MCF 10A (cell line): ENCODE data around the gene DUSP23. TPM values are rescaled to one million over a fixed set of nuclear protein-coding genes. Genes with fewer than 3 reads are reported as not detected.

ENCODE experiments used
- Bru-seq: library from RNA; stranded (reverse); fragments of 400-500 nt; gene quantifications from one replicate; lab custom pipeline; 2021; lab: Mats Ljungman, UMichigan
- BruChase-seq, 2 experiments: library from RNA; stranded (reverse); fragments of 400-500 nt; gene quantifications; one replicate each; lab custom pipeline; 2021; lab: Mats Ljungman, UMichigan
- BruUV-seq: library from RNA; stranded (reverse); fragments of 400-500 nt; replicated peaks from 2 replicates; lab custom pipeline; 2021; lab: Mats Ljungman, UMichigan
- CTCF ChIA-PET: fragments of 300-600 bp; sonication (Branson Sonifier 250); formaldehyde crosslinking; extraction: SDS; loops from one replicate; lab custom pipeline; 2021; ENCODE audit warnings: antibody characterized with exemption, inconsistent platforms; lab: Yijun Ruan, JAX
- POLR2A ChIA-PET: fragments of 300-600, 350-650 bp; sonication (Branson Sonifier 250); formaldehyde crosslinking; extraction: SDS; loops from one replicate; lab custom pipeline; 2020; ENCODE audit warnings: antibody characterized with exemption, inconsistent platforms; lab: Yijun Ruan, JAX
- DNase-seq: peaks from one replicate; pipeline ENCODE4 v3.0.0-alpha.2; 2018; ENCODE audit not compliant: unreplicated experiment
- H3K27ac Mint-ChIP-seq: one replicate; pipeline ENCODE4 v1.8.0; 2022; ENCODE audit warnings: mild to moderate bottlenecking, low read depth, mixed read lengths; ENCODE audit not compliant: unreplicated experiment
- H3K27me3 Mint-ChIP-seq: one replicate; pipeline ENCODE4 v1.8.0; 2022; ENCODE audit warnings: mixed read lengths; ENCODE audit not compliant: insufficient read depth, unreplicated experiment
- H3K36me3 Mint-ChIP-seq: one replicate; pipeline ENCODE4 v1.8.0; 2022; ENCODE audit warnings: mild to moderate bottlenecking, moderate library complexity, mixed read lengths; ENCODE audit not compliant: insufficient read depth, unreplicated experiment
- H3K4me1 Mint-ChIP-seq: one replicate; pipeline ENCODE4 v1.8.0; 2022; ENCODE audit warnings: mixed read lengths; ENCODE audit not compliant: insufficient read depth, unreplicated experiment
- H3K4me3 Mint-ChIP-seq: one replicate; pipeline ENCODE4 v1.8.0; 2022; ENCODE audit warnings: mild to moderate bottlenecking, moderate library complexity, mixed read lengths; ENCODE audit not compliant: unreplicated experiment
- H3K9me3 Mint-ChIP-seq: one replicate; pipeline ENCODE4 v1.8.0; 2022; ENCODE audit warnings: mixed read lengths; ENCODE audit not compliant: unreplicated experiment
- intact Hi-C: fragments of 100-400 bp; cut with micrococcal nuclease; formaldehyde crosslinking; loops from 2 replicates; pipeline ENCODE4 v1.14.1; 2022
- long read RNA-seq: library from polyadenylated mRNA; stranded (forward); transcript quantifications from one replicate; pipeline ENCODE4 v2.0.0, GENCODE V29; 2022
- total RNA-seq: library from RNA; stranded (reverse); gene quantifications from 2 replicates; pipeline ENCODE4 v1.2.3, GENCODE V29; 2022
- TF ChIP-seq, protein P1 (sequence below): fragments of 200-600 bp; IDR thresholded peaks from one replicate; pipeline ENCODE4 v1.8.0; 2022; ENCODE audit warnings: antibody characterized with exemption, mild to moderate bottlenecking; ENCODE audit not compliant: unreplicated experiment

The DUSP23 gene
- total RNA-seq (119 and 178 TPM in 2 replicates), Bru-seq, nascent RNA (percentile 91 among the genes with signal in this experiment), BruChase-seq, experiment 1, labeled RNA remaining after a 6-hour chase (percentile 95 among the genes with signal in this experiment), BruChase-seq, experiment 2, labeled RNA remaining after a 2-hour chase (percentile 88 among the genes with signal in this experiment)
- long read RNA-seq, transcript DUSP23-202 (3 exons, 694 nt) = minor isoform, 81 of 420 reads
- long read RNA-seq, transcript DUSP23-203 (3 exons, 729 nt) = minor isoform, 5 of 420 reads
- long read RNA-seq, transcript DUSP23-201 (2 exons, 756 nt) = major isoform, 328 of 420 reads
- long read RNA-seq, partial matches to known transcripts = 0 of 420 reads
- long read RNA-seq, other reads (novel, unspliced or antisense) = 6 of 420 reads

DNA sequence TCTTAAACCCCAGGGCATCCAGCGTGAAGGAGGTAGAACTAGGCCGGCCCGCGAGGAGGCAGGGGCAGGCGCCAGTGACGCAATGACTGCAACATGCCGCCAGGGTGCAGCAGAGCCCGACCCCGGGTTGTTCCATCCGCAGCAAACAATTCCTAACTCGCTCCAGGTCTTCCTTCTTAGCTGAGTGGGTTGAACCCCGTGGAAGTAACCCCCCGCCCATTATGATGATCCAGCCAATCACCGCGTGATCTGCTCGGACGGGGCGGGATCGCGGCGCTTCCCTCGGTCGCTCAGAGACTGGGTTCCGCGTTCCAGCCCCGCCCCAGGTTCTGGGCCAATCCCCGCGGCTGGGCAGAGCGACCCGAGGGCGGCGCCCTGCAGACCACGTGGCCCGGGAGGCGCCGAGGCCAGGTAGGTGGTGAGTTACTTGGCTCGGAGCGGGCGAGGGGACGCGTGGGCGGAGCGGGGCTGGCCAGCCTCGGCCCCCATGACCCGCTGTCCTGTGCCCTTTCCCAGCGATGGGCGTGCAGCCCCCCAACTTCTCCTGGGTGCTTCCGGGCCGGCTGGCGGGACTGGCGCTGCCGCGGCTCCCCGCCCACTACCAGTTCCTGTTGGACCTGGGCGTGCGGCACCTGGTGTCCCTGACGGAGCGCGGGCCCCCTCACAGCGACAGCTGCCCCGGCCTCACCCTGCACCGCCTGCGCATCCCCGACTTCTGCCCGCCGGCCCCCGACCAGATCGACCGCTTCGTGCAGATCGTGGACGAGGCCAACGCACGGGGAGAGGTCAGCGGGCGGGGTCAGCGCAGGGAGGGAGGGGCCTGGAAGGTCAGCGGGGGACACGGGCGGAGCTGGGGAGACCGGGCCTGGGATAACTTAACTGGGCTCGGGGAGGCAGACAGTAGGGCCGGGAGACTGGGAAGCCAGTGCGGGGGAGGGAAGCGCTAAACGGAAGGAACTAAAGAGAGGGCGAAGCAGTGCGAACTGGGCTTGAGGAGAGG is at the start of gene DUSP23:
Gene DUSP23, plus strand, starts transcription at position 380 of the 1,000 bp plus-strand sequence. Its CDS starts 139 bp downstream, at position 519.
- TF ChIP-seq, protein P1, sequence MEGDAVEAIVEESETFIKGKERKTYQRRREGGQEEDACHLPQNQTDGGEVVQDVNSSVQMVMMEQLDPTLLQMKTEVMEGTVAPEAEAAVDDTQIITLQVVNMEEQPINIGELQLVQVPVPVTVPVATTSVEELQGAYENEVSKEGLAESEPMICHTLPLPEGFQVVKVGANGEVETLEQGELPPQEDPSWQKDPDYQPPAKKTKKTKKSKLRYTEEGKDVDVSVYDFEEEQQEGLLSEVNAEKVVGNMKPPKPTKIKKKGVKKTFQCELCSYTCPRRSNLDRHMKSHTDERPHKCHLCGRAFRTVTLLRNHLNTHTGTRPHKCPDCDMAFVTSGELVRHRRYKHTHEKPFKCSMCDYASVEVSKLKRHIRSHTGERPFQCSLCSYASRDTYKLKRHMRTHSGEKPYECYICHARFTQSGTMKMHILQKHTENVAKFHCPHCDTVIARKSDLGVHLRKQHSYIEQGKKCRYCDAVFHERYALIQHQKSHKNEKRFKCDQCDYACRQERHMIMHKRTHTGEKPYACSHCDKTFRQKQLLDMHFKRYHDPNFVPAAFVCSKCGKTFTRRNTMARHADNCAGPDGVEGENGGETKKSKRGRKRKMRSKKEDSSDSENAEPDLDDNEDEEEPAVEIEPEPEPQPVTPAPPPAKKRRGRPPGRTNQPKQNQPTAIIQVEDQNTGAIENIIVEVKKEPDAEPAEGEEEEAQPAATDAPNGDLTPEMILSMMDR = peak; percentile 97
- H3K27ac Mint-ChIP-seq = peak within 1 kb of the TSS; percentile 71
- no peaks in the 10 kb centered on the region for H3K27me3 Mint-ChIP-seq
- H3K9me3 Mint-ChIP-seq = no peaks in the 10 kb centered on the region
- CTCF ChIA-PET = interaction anchor here (0.6 to 10.7 kb wide), 28 partner anchors 9 to 648 kb away, joined by 3 to 253 read pairs (median 4); partner anchors contain the start of gene FCRL6
- POLR2A ChIA-PET = interaction anchor here (0.5 to 1.9 kb wide), 30 partner anchors 10 to 1499 kb away, joined by 3 to 19 read pairs (median 4); partner anchors contain the start of genes PIGM and TAGLN2
- DNase-seq = peak; percentile 100
- H3K4me3 Mint-ChIP-seq = peak within 1 kb of the TSS; percentile 87
- H3K36me3 Mint-ChIP-seq = peaks cover 32% of the 10 kb centered on the region
- no TSS peak for BruUV-seq
- H3K4me1 Mint-ChIP-seq = peaks cover 65% of the 10 kb centered on the region
- intact Hi-C loops = loop anchor here (1.0 to 5.0 kb wide), 8 partner anchors 18 to 620 kb away; no protein-coding TSS in a partner anchor

DNA sequence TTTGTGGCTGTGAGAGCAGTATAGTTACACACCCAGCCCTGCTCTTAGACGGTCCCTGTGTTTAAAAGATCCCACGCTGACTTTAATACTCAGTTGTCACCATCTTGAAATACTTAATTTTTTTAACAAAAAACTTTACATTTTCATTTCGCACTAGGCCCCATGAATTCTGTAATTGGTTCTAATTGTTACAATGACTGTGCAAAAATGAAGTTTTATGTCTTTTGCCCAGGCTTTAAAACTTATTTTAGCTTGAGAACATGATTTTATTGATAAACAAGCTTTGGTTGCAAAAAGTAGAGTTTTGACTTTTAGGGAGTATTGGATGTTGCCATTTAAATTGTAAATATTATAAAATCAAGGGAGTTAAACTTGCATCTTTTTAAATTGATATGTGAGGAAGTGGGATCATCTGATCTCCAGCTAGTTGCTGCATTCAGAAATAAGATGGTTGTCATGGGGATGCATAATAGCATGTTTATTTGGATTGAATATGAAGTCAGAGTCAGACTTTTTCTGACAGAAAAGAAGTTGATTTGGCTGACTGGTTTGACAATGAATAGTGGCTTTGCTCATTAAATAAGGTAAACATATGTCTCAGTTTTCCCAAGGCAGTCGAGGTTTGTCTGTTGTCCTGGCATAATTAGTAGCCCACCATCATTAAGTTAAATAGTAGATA is 43.4 kb upstream of the DUSP23 start:
- intact Hi-C loops = no loop called here
- no peak overlapping the region for H3K4me3 Mint-ChIP-seq

DNA sequence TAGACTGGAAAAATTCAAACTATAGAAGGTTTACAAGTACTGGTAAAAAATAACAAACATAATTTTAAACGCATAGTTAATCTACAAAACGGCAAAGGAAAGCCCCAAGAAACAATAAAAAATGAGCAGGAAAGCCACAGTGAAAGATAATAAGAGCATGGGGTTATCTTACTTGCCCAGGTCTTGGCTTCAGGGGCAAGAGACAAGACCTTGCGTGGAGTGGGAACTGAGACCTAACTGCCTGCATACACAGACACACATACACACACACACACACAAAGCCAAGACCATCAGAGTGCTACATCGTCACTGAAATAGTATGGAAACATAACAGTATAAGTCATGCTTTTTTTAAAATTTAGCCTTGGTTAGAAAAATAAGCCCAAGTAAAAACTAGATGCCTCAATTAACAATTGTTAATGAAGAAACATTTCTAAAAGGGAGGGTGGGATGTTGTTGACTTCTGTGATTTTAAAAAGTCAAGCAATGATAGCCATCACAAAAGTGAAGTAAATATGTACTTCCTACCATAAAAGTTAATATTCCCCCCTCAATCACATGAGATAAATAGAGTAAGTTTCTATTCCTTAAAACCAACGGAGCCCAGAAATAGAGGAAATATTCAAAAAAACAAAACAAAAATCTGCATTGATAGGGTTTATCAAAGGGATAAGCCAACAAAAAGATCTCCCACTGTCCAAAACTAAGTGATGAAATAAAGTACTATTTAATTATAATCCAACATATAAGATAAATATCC is 36.9 kb upstream of the DUSP23 start:
- Mint-ChIP-seq H3K9me3 (no peaks in the 10 kb centered on the region), H3K27me3 (no peaks in the 10 kb centered on the region), H3K4me1 (peaks cover 10% of the 10 kb centered on the region), H3K27ac (no peak overlapping the region), H3K36me3 (peaks cover 7% of the 10 kb centered on the region), H3K4me3 (no peak overlapping the region)
- no TSS peak for BruUV-seq
- no peak for DNase-seq
- intact Hi-C loops = no loop called here
- TF ChIP-seq, protein P1 = no peak
- POLR2A ChIA-PET = no interaction called here
- CTCF ChIA-PET = no interaction called here

More for the DNA sequence above, 43.4 kb upstream of the DUSP23 start:
- no peak overlapping the region for H3K27ac Mint-ChIP-seq
- no TSS peak for BruUV-seq
- peaks cover 7% of the 10 kb centered on the region for H3K36me3 Mint-ChIP-seq
- H3K4me1 Mint-ChIP-seq = no peaks in the 10 kb centered on the region
- no peak for DNase-seq
- ChIA-PET CTCF (no interaction called here), POLR2A (no interaction called here)
- TF ChIP-seq, protein P1 = no peak
- peaks cover 8% of the 10 kb centered on the region for H3K9me3 Mint-ChIP-seq
- H3K27me3 Mint-ChIP-seq = no peaks in the 10 kb centered on the region
